ENCODE results near the gene ROGDI.

GRCh38 chr16:4832698-4833343, 30.4 kb upstream of the ROGDI start:
- TF ChIP-seq CTCF (IDR thresholded peaks at IDR 0.05; ENCODE audit: low read length) (no peak), EZH2 (IDR thresholded peaks at IDR 0.05; ENCODE audit: borderline replicate concordance, low read length) (no peak)
